ENCODE data around the gene DNAAF3. TPM values are rescaled to one million over a fixed set of nuclear protein-coding genes. Genes with fewer than 3 reads are reported as not detected.

DNAAF3 gene
- polyA plus RNA-seq, 1 donor (not counting 4 experiments of a cell fraction or from before 2014, with no cell fraction given): 14.3 TPM

DNA sequence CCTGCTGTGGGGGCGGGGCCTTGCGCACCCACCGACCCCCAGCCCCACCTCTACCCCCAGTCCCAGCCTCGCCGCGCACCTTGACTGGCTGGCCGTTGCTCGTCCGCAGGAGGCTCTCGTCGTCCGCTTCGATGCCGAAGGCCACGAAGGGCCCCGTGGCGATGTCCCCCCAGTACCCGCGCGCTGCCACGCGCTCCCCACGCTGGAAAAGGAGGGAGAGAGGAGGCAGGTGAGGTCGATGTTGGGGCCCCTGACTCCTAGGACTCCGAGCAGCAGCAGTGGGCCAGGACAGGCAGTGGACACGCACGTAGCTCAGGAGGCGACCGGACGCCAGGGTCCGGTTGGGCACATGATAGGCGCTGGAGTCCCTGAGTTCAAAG is 5.4 kb downstream of the DNAAF3 start:
- no peak overlapping the region for H3K4me2 ChIP-seq (ENCODE audit: control insufficient read depth, extremely low read depth, insufficient read depth, low read depth, low read length)
- H3K9me1 ChIP-seq (ENCODE audit: control insufficient read depth, extremely low read depth, insufficient read depth, low read length): no peaks in the 10 kb centered on the region
- H3K9ac ChIP-seq (ENCODE audit: control insufficient read depth, extremely low read depth, insufficient read depth, low read length): no peak overlapping the region
- no peak overlapping the region for H3K4me3 ChIP-seq (ENCODE audit: control insufficient read depth in 2 of 3, extremely low read depth in 1 of 3, insufficient read depth in 2 of 3, low read depth in 1 of 3, low read length in 3 of 3)
- no peak overlapping the region for H2AFZ ChIP-seq (ENCODE audit: control insufficient read depth, low read length)
- no peak for TF ChIP-seq EZH2 (IDR thresholded peaks at IDR 0.05; ENCODE audit: low read length)
- TF ChIP-seq, protein P1, sequence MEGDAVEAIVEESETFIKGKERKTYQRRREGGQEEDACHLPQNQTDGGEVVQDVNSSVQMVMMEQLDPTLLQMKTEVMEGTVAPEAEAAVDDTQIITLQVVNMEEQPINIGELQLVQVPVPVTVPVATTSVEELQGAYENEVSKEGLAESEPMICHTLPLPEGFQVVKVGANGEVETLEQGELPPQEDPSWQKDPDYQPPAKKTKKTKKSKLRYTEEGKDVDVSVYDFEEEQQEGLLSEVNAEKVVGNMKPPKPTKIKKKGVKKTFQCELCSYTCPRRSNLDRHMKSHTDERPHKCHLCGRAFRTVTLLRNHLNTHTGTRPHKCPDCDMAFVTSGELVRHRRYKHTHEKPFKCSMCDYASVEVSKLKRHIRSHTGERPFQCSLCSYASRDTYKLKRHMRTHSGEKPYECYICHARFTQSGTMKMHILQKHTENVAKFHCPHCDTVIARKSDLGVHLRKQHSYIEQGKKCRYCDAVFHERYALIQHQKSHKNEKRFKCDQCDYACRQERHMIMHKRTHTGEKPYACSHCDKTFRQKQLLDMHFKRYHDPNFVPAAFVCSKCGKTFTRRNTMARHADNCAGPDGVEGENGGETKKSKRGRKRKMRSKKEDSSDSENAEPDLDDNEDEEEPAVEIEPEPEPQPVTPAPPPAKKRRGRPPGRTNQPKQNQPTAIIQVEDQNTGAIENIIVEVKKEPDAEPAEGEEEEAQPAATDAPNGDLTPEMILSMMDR (optimal IDR thresholded peaks at IDR 0.05 in 1 of 3, IDR thresholded peaks at IDR 0.05 in 1 of 3, conservative IDR thresholded peaks at IDR 0.05 in 1 of 3; ENCODE audit: extremely low read depth in 1 of 3, insufficient read depth in 2 of 3, low read length in 3 of 3): no peak
- H3K9me3 ChIP-seq (ENCODE audit: control insufficient read depth, low read depth, low read length): no peaks in the 10 kb centered on the region
- H3K4me1 ChIP-seq (ENCODE audit: control insufficient read depth, extremely low read depth, insufficient read depth, low read length): peaks cover 22% of the 10 kb centered on the region
- dilution Hi-C loops (cut with MboI; ENCODE audit: extremely low pct_ligation_motif_present, low sequenced_read_pairs): no loop called here
- H3K27me3 ChIP-seq (ENCODE audit: control insufficient read depth, extremely low read depth, insufficient read depth, low read length): no peaks in the 10 kb centered on the region
- FAIRE-seq: no peak
- H3K36me3 ChIP-seq (ENCODE audit: control insufficient read depth in 2 of 2, extremely low read depth in 1 of 2, insufficient read depth in 2 of 2, low read length in 2 of 2): no peaks in the 10 kb centered on the region
- no peak overlapping the region for H3K27ac ChIP-seq (ENCODE audit: control insufficient read depth, insufficient read depth, low read length)
- H4K20me1 ChIP-seq (ENCODE audit: control insufficient read depth, extremely low read depth, insufficient read depth, low read length): no peaks in the 10 kb centered on the region
- no peaks in the 10 kb centered on the region for H3K79me2 ChIP-seq (ENCODE audit: control insufficient read depth, insufficient read depth, low read length)
- no peak for DNase-seq (ENCODE audit: low read depth, low spot score)

DNA sequence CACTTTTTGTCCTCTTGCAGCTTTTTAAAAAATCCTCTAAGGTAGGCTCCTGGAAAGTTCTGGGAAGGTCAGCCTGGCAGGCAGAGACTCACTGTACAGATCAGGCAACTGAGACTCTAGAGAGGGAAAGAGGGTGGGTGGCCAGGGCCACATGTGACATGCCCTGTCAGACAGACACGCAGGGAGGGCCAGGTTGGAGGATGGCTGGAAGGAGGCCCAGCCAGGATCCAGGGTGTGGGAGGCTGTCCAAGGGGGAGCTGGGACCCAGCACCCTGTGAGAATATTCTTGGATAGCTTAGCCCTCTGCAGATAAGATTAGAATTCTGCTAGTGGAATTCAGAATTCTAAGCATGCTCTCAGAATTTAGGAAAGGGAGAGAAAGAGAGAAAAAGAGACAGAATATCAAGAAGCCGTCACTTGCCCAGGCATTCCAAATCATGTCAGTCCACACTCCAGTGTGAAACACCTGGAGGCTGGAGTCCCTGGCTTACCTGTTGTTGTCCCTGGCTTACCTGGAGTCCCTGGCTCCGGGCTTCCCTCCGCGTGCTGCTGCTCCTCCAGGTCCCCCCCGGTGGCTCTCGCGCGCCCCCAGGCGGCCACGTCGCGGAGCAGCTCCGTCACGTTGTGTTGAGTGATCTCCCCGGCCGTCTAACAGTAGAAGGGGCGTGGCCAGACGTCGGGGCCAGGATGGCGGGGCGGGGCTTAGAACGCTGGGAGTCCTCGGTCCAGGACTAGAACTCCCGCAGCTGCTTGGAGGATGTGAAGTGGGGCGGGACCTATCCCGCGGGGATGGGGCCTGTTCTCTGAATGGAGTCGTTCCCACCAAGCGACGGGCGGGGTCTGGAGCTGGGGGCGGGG is 6.1 kb downstream of the DNAAF3 start:
- FAIRE-seq (peak; percentile 71), DNase-seq (ENCODE audit: low read depth, low spot score) (no peak)
- H3K4me3 ChIP-seq (ENCODE audit: control insufficient read depth in 2 of 3, extremely low read depth in 1 of 3, insufficient read depth in 2 of 3, low read depth in 1 of 3, low read length in 3 of 3): peak overlapping the region; percentile 6 to 69 (median 46)
- H3K4me2 ChIP-seq (ENCODE audit: control insufficient read depth, extremely low read depth, insufficient read depth, low read depth, low read length): peak overlapping the region; percentile 82
- TF ChIP-seq, protein P1 (optimal IDR thresholded peaks at IDR 0.05 in 1 of 3, IDR thresholded peaks at IDR 0.05 in 1 of 3, conservative IDR thresholded peaks at IDR 0.05 in 1 of 3; ENCODE audit: extremely low read depth in 1 of 3, insufficient read depth in 2 of 3, low read length in 3 of 3): peak; percentile 90 to 97 (median 94)
- TF ChIP-seq EZH2 (IDR thresholded peaks at IDR 0.05; ENCODE audit: low read length): no peak
- H3K4me1 ChIP-seq (ENCODE audit: control insufficient read depth, extremely low read depth, insufficient read depth, low read length): peaks cover 22% of the 10 kb centered on the region
- no peaks in the 10 kb centered on the region for H3K9me3 ChIP-seq (ENCODE audit: control insufficient read depth, low read depth, low read length)
- H4K20me1 ChIP-seq (ENCODE audit: control insufficient read depth, extremely low read depth, insufficient read depth, low read length): no peaks in the 10 kb centered on the region
- H3K9me1 ChIP-seq (ENCODE audit: control insufficient read depth, extremely low read depth, insufficient read depth, low read length): no peaks in the 10 kb centered on the region
- dilution Hi-C loops (cut with MboI; ENCODE audit: extremely low pct_ligation_motif_present, low sequenced_read_pairs): no loop called here
- H3K9ac ChIP-seq (ENCODE audit: control insufficient read depth, extremely low read depth, insufficient read depth, low read length): peak overlapping the region; percentile 64
- no peaks in the 10 kb centered on the region for H3K27me3 ChIP-seq (ENCODE audit: control insufficient read depth, extremely low read depth, insufficient read depth, low read length)
- no peaks in the 10 kb centered on the region for H3K79me2 ChIP-seq (ENCODE audit: control insufficient read depth, insufficient read depth, low read length)
- H3K36me3 ChIP-seq (ENCODE audit: control insufficient read depth in 2 of 2, extremely low read depth in 1 of 2, insufficient read depth in 2 of 2, low read length in 2 of 2): no peaks in the 10 kb centered on the region
- H3K27ac ChIP-seq (ENCODE audit: control insufficient read depth, insufficient read depth, low read length): peak overlapping the region; percentile 52
- H2AFZ ChIP-seq (ENCODE audit: control insufficient read depth, low read length): peak overlapping the region; percentile 40
